CD4-positive, alpha-beta T cell (primary cell): ENCODE measurements around the gene FXR2. TPM values are rescaled to one million over a fixed set of nuclear protein-coding genes. Genes with fewer than 3 reads are reported as not detected.
"Not testable (repeated sequence)": the region's sequence is repeated elsewhere in the genome, so short reads cannot be mapped to it uniquely, and the experiment has no call there.

Experiments
- ATAC-seq: fragments of 200-7000 bp; cut with Tn5 transposase; one replicate; pipeline ENCODE4 v1.10.0; 2022; ENCODE audit warnings: mild to moderate bottlenecking; ENCODE audit not compliant: poor library complexity
- CTCF ChIA-PET: fragments of 350-600 bp; sonication (Branson Sonifier 250); formaldehyde crosslinking; loops from one replicate; lab custom pipeline; 2021; ENCODE audit warnings: antibody characterized with exemption, inconsistent platforms; lab: Charles Lee
- POLR2A ChIA-PET: fragments of 350-600 bp; sonication (Branson Sonifier 250); formaldehyde crosslinking; loops from one replicate; lab custom pipeline; 2021; ENCODE audit warnings: antibody characterized with exemption, inconsistent platforms; lab: Charles Lee
- DNase-seq, 14 experiments: peaks; one replicate each; pipeline ENCODE4 v3.0.0-alpha.2; 2013 to 2020; ENCODE audit warnings: mixed read lengths in 2 of 14
- H3K27ac ChIP-seq, 2 donors: one replicate each; pipeline versions ENCODE4 v1.5.1 to v1.7.0; 2013; ENCODE audit warnings: low read length in 2 of 2, low read depth in 1 of 2, mild to moderate bottlenecking in 1 of 2
- H3K27me3 ChIP-seq, 2 experiments: 1 replicate in 1 of 2; 2 replicates in 1 of 2; pipeline versions ENCODE4 v1.6.1 to v1.7.0; 2013; ENCODE audit warnings: low read length in 2 of 2, control low read depth in 1 of 2, mild to moderate bottlenecking in 1 of 2, moderate library complexity in 1 of 2; ENCODE audit not compliant: insufficient read depth in 2 of 2, control insufficient read depth in 1 of 2
- H3K36me3 ChIP-seq: one replicate; pipeline ENCODE4 v1.6.1; 2013; ENCODE audit warnings: low read length, control low read depth; ENCODE audit not compliant: insufficient read depth
- H3K4me1 ChIP-seq: one replicate; pipeline ENCODE4 v1.6.1; 2013; ENCODE audit warnings: low read length, control low read depth; ENCODE audit not compliant: insufficient read depth
- H3K4me3 ChIP-seq: one replicate; pipeline ENCODE4 v1.5.1; 2013; ENCODE audit warnings: mild to moderate bottlenecking, low read length, moderate library complexity
- H3K9me3 ChIP-seq, 2 experiments: 1 replicate in 1 of 2; 2 replicates in 1 of 2; pipeline versions ENCODE4 v1.6.1 to v1.7.0; 2013; ENCODE audit warnings: low read length in 2 of 2, mild to moderate bottlenecking in 2 of 2, control low read depth in 1 of 2, moderate library complexity in 1 of 2; ENCODE audit not compliant: control insufficient read depth in 1 of 2, insufficient read depth in 1 of 2
- H3K27ac Mint-ChIP-seq: one replicate; pipeline ENCODE4 v1.8.0; 2020; ENCODE audit warnings: mixed read lengths
- H3K27me3 Mint-ChIP-seq: one replicate; pipeline ENCODE4 v1.8.0; 2021; ENCODE audit warnings: mixed read lengths
- H3K36me3 Mint-ChIP-seq: one replicate; pipeline ENCODE4 v1.8.0; 2021; ENCODE audit warnings: low read depth, mixed read lengths
- H3K4me1 Mint-ChIP-seq: one replicate; pipeline ENCODE4 v1.8.0; 2021; ENCODE audit warnings: low read depth, mixed read lengths
- H3K4me3 Mint-ChIP-seq: one replicate; pipeline ENCODE4 v1.8.0; 2020; ENCODE audit warnings: mild to moderate bottlenecking, mixed read lengths
- H3K9me3 Mint-ChIP-seq: one replicate; pipeline ENCODE4 v1.8.0; 2020; ENCODE audit warnings: mixed read lengths
- CTCF ChIP-seq: fragments of 200-600 bp; IDR thresholded peaks from one replicate; pipeline ENCODE4 v1.8.0; 2022; ENCODE audit warnings: antibody characterized with exemption, mild to moderate bottlenecking
- intact Hi-C, 2 experiments: fragments of 100-400 bp; cut with DNase I in 1 of 2; cut with micrococcal nuclease in 1 of 2; formaldehyde crosslinking; loops; one replicate each; pipeline versions ENCODE4 v1.15.1 to v1.9.0; 2023 to 2025; cut with DNase I, micrococcal nuclease
- total RNA-seq, 174 experiments: library from RNA in 2 of 174; stranded (reverse) in 2 of 174; gene quantifications; one replicate each; pipeline ENCODE4 v1.2.3 and lab custom pipeline; 2021 to 2026

FXR2 gene
- total RNA-seq, 2 experiments from 2014 or later, result 20.6 to 22.5 TPM

GRCh38 chr17:7644775-7645174, 30.1 kb upstream of the FXR2 start:
- no peak for TF ChIP-seq CTCF
- peaks cover 9 to 12% of the 10 kb centered on the region in 2 experiments for H3K27me3 ChIP-seq
- no peak overlapping the region for H3K4me3 ChIP-seq
- CTCF ChIA-PET, result no interaction called here
- peak in 2 of 14 experiments; percentile 46 to 60 for DNase-seq
- no peak for ATAC-seq
- POLR2A ChIA-PET, result no interaction called here
- H3K36me3 ChIP-seq, result no peaks in the 10 kb centered on the region
- H3K9me3 ChIP-seq, result no peaks in the 10 kb centered on the region
- Mint-ChIP-seq H3K4me1 (peaks cover 18% of the 10 kb centered on the region), H3K27me3 (peaks cover 29% of the 10 kb centered on the region), H3K27ac (no peak overlapping the region), H3K9me3 (no peaks in the 10 kb centered on the region), H3K4me3 (no peak overlapping the region), H3K36me3 (no peaks in the 10 kb centered on the region)
- no peak overlapping the region for H3K27ac ChIP-seq
- peaks cover 8% of the 10 kb centered on the region for H3K4me1 ChIP-seq
- intact Hi-C loops, result no loop called here

- CTCF ChIA-PET, ATAC-seq, H3K36me3 ChIP-seq, H3K4me3 ChIP-seq, H3K36me3 Mint-ChIP-seq, H3K9me3 ChIP-seq, H3K4me1 ChIP-seq, H3K27me3 ChIP-seq, H3K27ac ChIP-seq, intact Hi-C loops, H3K9me3 Mint-ChIP-seq: not testable (repeated sequence)
- Mint-ChIP-seq H3K27me3 (peaks cover 14% of the 10 kb centered on the region), H3K4me1 (peaks cover 17% of the 10 kb centered on the region), H3K4me3 (peak overlapping the region; percentile 70), H3K27ac (peak overlapping the region; percentile 58)
- peak in 2 of 14 experiments; percentile 4 to 26 for DNase-seq
- POLR2A ChIA-PET, result interaction anchor here (1.1 to 3.6 kb wide), 5 partner anchors 9 to 58 kb away, joined by 4 to 48 read pairs (median 9); partner anchors contain the start of genes ATP1B2, FXR2, MPDU1 and TP53
These were observed 26.9 kb upstream of the FXR2 start for GRCh38 chr17:7641635-7642034.

- Mint-ChIP-seq H3K27ac (no peak overlapping the region), H3K36me3 (no peaks in the 10 kb centered on the region), H3K27me3 (peaks cover 5% of the 10 kb centered on the region), H3K4me1 (peaks cover 17% of the 10 kb centered on the region), H3K4me3 (no peak overlapping the region), H3K9me3 (no peaks in the 10 kb centered on the region)
- Histone ChIP-seq H3K27ac (no peak overlapping the region), H3K4me3 (no peak overlapping the region), H3K9me3 (no peaks in the 10 kb centered on the region), H3K4me1 (peaks cover 7% of the 10 kb centered on the region), H3K27me3 (peaks cover 0 to 4% of the 10 kb centered on the region in 2 experiments), H3K36me3 (no peaks in the 10 kb centered on the region)
- ChIA-PET POLR2A (interaction anchor here (1.6 to 3.6 kb wide), 3 partner anchors 10 to 46 kb away, joined by 4 to 48 read pairs (median 15); partner anchors contain the start of genes ATP1B2, TP53 and WRAP53), CTCF (no interaction called here)
- no peak for TF ChIP-seq CTCF
- ATAC-seq (no peak), DNase-seq (no peak)
- intact Hi-C loops, result no loop called here
These were observed 26.1 kb upstream of the FXR2 start for GRCh38 chr17:7640783-7641182.

GRCh38 chr17:7636163-7636562, 21.5 kb upstream of the FXR2 start:
- DNase-seq, result no peak

More at GRCh38 chr17:7636163-7636562, 21.5 kb upstream of the FXR2 start:
- no peak for ATAC-seq
- Mint-ChIP-seq H3K27me3 (no peaks in the 10 kb centered on the region), H3K36me3 (no peaks in the 10 kb centered on the region), H3K4me1 (no peaks in the 10 kb centered on the region), H3K9me3 (no peaks in the 10 kb centered on the region), H3K27ac (no peak overlapping the region), H3K4me3 (no peak overlapping the region)
- Histone ChIP-seq H3K4me1 (no peaks in the 10 kb centered on the region), H3K36me3 (no peaks in the 10 kb centered on the region), H3K9me3 (no peaks in the 10 kb centered on the region), H3K27me3 (no peaks in the 10 kb centered on the region), H3K4me3 (no peak overlapping the region), H3K27ac (no peak overlapping the region)
- ChIA-PET CTCF (no interaction called here), POLR2A (no interaction called here)
- intact Hi-C loops, result no loop called here
- no peak for TF ChIP-seq CTCF
